Measurements from ENCODE around the gene SIPA1L3. TPM values are rescaled to one million over a fixed set of nuclear protein-coding genes. Genes with fewer than 3 reads are reported as not detected.

The SIPA1L3 gene
- total and polyA plus RNA-seq, 9 of the 15 experiments (the other 6 are each of a cell fraction or from before 2014, with no cell fraction given) = 0.01 to 6.1 (median 2.5) TPM

DNA sequence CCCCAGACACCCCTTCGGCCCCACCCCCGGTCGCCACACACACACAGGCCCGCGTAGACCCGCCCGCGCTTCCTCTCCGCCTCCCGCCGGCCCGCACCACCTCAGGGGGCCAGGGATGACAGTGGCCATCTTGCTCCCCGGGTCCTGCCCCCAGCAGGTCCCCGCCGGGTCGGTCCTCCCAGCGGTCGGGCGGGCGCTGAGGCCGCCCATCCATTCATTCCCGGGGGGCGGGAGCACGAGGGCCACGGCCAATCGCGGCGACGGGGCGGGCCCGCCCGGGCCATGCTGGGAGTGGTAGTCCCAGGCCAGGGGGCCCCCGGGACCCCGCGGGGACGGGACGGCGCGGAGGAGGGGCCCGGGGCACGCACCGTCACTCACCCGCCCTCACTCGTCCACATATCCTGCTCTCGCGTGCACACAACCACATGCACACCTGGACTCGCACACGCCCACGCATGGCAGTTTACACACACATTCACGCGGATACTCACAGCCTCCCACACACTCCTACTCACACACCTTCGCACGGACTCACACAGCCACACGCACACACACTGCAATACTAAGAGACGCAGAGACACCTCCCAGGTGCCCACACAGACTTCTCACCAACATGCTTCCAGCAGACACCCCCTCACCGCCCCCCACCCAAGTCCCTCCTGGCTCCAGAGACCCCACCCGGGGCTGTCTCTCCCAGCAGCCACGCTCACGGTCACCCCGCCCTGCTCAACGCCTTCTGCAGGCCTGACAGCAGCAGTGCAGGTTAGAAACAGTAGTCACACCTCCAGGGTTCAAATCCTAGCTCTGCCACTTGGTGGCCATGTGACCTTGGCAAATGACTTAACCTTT lies 317.2 kb downstream of the SIPA1L3 start, which contains the start of gene DPF1 (continued):
- TF ChIP-seq, protein P1, sequence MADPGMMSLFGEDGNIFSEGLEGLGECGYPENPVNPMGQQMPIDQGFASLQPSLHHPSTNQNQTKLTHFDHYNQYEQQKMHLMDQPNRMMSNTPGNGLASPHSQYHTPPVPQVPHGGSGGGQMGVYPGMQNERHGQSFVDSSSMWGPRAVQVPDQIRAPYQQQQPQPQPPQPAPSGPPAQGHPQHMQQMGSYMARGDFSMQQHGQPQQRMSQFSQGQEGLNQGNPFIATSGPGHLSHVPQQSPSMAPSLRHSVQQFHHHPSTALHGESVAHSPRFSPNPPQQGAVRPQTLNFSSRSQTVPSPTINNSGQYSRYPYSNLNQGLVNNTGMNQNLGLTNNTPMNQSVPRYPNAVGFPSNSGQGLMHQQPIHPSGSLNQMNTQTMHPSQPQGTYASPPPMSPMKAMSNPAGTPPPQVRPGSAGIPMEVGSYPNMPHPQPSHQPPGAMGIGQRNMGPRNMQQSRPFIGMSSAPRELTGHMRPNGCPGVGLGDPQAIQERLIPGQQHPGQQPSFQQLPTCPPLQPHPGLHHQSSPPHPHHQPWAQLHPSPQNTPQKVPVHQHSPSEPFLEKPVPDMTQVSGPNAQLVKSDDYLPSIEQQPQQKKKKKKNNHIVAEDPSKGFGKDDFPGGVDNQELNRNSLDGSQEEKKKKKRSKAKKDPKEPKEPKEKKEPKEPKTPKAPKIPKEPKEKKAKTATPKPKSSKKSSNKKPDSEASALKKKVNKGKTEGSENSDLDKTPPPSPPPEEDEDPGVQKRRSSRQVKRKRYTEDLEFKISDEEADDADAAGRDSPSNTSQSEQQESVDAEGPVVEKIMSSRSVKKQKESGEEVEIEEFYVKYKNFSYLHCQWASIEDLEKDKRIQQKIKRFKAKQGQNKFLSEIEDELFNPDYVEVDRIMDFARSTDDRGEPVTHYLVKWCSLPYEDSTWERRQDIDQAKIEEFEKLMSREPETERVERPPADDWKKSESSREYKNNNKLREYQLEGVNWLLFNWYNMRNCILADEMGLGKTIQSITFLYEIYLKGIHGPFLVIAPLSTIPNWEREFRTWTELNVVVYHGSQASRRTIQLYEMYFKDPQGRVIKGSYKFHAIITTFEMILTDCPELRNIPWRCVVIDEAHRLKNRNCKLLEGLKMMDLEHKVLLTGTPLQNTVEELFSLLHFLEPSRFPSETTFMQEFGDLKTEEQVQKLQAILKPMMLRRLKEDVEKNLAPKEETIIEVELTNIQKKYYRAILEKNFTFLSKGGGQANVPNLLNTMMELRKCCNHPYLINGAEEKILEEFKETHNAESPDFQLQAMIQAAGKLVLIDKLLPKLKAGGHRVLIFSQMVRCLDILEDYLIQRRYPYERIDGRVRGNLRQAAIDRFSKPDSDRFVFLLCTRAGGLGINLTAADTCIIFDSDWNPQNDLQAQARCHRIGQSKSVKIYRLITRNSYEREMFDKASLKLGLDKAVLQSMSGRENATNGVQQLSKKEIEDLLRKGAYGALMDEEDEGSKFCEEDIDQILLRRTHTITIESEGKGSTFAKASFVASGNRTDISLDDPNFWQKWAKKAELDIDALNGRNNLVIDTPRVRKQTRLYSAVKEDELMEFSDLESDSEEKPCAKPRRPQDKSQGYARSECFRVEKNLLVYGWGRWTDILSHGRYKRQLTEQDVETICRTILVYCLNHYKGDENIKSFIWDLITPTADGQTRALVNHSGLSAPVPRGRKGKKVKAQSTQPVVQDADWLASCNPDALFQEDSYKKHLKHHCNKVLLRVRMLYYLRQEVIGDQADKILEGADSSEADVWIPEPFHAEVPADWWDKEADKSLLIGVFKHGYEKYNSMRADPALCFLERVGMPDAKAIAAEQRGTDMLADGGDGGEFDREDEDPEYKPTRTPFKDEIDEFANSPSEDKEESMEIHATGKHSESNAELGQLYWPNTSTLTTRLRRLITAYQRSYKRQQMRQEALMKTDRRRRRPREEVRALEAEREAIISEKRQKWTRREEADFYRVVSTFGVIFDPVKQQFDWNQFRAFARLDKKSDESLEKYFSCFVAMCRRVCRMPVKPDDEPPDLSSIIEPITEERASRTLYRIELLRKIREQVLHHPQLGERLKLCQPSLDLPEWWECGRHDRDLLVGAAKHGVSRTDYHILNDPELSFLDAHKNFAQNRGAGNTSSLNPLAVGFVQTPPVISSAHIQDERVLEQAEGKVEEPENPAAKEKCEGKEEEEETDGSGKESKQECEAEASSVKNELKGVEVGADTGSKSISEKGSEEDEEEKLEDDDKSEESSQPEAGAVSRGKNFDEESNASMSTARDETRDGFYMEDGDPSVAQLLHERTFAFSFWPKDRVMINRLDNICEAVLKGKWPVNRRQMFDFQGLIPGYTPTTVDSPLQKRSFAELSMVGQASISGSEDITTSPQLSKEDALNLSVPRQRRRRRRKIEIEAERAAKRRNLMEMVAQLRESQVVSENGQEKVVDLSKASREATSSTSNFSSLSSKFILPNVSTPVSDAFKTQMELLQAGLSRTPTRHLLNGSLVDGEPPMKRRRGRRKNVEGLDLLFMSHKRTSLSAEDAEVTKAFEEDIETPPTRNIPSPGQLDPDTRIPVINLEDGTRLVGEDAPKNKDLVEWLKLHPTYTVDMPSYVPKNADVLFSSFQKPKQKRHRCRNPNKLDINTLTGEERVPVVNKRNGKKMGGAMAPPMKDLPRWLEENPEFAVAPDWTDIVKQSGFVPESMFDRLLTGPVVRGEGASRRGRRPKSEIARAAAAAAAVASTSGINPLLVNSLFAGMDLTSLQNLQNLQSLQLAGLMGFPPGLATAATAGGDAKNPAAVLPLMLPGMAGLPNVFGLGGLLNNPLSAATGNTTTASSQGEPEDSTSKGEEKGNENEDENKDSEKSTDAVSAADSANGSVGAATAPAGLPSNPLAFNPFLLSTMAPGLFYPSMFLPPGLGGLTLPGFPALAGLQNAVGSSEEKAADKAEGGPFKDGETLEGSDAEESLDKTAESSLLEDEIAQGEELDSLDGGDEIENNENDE (IDR thresholded peaks at IDR 0.05; ENCODE audit: low read depth, low read length) = no peak
- TF ChIP-seq NFXL1 (CRISPR knock-in tag; IDR thresholded peaks at IDR 0.05) (no peak), CEBPG (CRISPR knock-in tag; IDR thresholded peaks at IDR 0.05) (0 out of 2 replicates have a peak, but pooled peaks have one; percentile 9), CEBPG (tag; conservative IDR thresholded peaks at IDR 0.05 in 1 of 2, IDR thresholded peaks at IDR 0.05 in 1 of 2) (no peak)

All from K562 (cell line).